ENCODE data around the gene SEMA4F.

The SEMA4F gene

GRCh38 chr2:74704216-74704615 is 50.2 kb downstream of the SEMA4F start:
- no peak for DNase-seq (ENCODE audit: low read depth, low spot score)

GRCh38 chr2:74706741-74707140 is 52.7 kb downstream of the SEMA4F start:
- DNase-seq (ENCODE audit: low read depth, low spot score) = no peak

GRCh38 chr2:74707837-74708236 is 53.8 kb downstream of the SEMA4F start:
- no peak for DNase-seq (ENCODE audit: low read depth, low spot score)

GRCh38 chr2:74708296-74708695 is 54.2 kb downstream of the SEMA4F start:
- no peak for DNase-seq (ENCODE audit: low read depth, low spot score)

GRCh38 chr2:74708883-74709282 is 54.8 kb downstream of the SEMA4F start:
- no peak for DNase-seq (ENCODE audit: low read depth, low spot score)

GRCh38 chr2:74712223-74713053 is 58.4 kb downstream of the SEMA4F start:
- DNase-seq (ENCODE audit: low read depth, low spot score) = no peak

- DNase-seq (ENCODE audit: low read depth, low spot score) = no peak
These were observed 60.6 kb downstream of the SEMA4F start for GRCh38 chr2:74714691-74715080.

GRCh38 chr2:74715081-74715791 is 61.2 kb downstream of the SEMA4F start:
- peak; percentile 69 for DNase-seq (ENCODE audit: low read depth, low spot score)

GRCh38 chr2:74715880-74716279 is 61.8 kb downstream of the SEMA4F start:
- DNase-seq (ENCODE audit: low read depth, low spot score) = no peak

- DNase-seq (ENCODE audit: low read depth, low spot score) = no peak
These were observed 65.0 kb downstream of the SEMA4F start for GRCh38 chr2:74719066-74719465.

- no peak for DNase-seq (ENCODE audit: low read depth, low spot score)
These were observed 67.3 kb downstream of the SEMA4F start for GRCh38 chr2:74721316-74721715.

- no peak for DNase-seq (ENCODE audit: low read depth, low spot score)
These were observed 70.4 kb downstream of the SEMA4F start for GRCh38 chr2:74724496-74724895.

- no peak for DNase-seq (ENCODE audit: low read depth, low spot score)
These were observed 71.2 kb downstream of the SEMA4F start for GRCh38 chr2:74725287-74725686.

GRCh38 chr2:74728842-74729241 is 74.8 kb downstream of the SEMA4F start:
- no peak for DNase-seq (ENCODE audit: low read depth, low spot score)

- no peak for DNase-seq (ENCODE audit: low read depth, low spot score)
These were observed 76.5 kb downstream of the SEMA4F start for GRCh38 chr2:74730530-74730929.
